HL-60 (cell line): ENCODE data around the gene STARD9.
A peak's percentile ranks its signal among the peaks of the same experiment; 100 is the strongest.

ENCODE experiments used
- DNase-seq, 2 experiments: peaks; one replicate each; pipeline ENCODE4 v3.0.0-alpha.2; 2010 to 2020; ENCODE audit warnings: low read depth in 1 of 2, low spot score in 1 of 2
- H3K27ac ChIP-seq: fragments of 250-450 bp; sonication (Bioruptor Pico); replicated peaks from 2 replicates; pipeline ENCODE4 v1.5.1; 2020; ENCODE audit warnings: mild to moderate bottlenecking, moderate library complexity
- H3K27me3 ChIP-seq: fragments of 250-450 bp; sonication (Bioruptor Pico); 2 replicates; pipeline ENCODE4 v1.5.1; 2021; ENCODE audit warnings: mild to moderate bottlenecking, moderate library complexity; ENCODE audit not compliant: insufficient read depth, poor library complexity, severe bottlenecking
- H3K4me3 ChIP-seq: replicated peaks from 2 replicates; pipeline ENCODE4 v1.5.1; 2011; ENCODE audit warnings: mild to moderate bottlenecking, control low read depth, low read length; ENCODE audit not compliant: insufficient read depth
- GABPA ChIP-seq: IDR thresholded peaks from 2 replicates; pipeline ENCODE4 v1.6.1; 2012; ENCODE audit warnings: low read depth
- POLR2AphosphoS5 ChIP-seq: IDR thresholded peaks from 2 replicates; pipeline ENCODE4 v1.6.1; 2012; ENCODE audit warnings: low read depth
- SPI1 ChIP-seq: IDR thresholded peaks from 2 replicates; pipeline ENCODE4 v1.6.1; 2012; ENCODE audit warnings: low read depth, mild to moderate bottlenecking, borderline replicate concordance
- TF ChIP-seq, protein P1 (sequence below): IDR thresholded peaks from one replicate; pipeline ENCODE4 v1.5.1; 2011; ENCODE audit warnings: low read length, control low read depth, inconsistent platforms; ENCODE audit not compliant: insufficient read depth
- TF ChIP-seq, protein P2 (sequence below): IDR thresholded peaks from 2 replicates; pipeline ENCODE4 v1.6.1; 2012; ENCODE audit warnings: low read depth; ENCODE audit not compliant: insufficient replicate concordance

STARD9 gene

DNA sequence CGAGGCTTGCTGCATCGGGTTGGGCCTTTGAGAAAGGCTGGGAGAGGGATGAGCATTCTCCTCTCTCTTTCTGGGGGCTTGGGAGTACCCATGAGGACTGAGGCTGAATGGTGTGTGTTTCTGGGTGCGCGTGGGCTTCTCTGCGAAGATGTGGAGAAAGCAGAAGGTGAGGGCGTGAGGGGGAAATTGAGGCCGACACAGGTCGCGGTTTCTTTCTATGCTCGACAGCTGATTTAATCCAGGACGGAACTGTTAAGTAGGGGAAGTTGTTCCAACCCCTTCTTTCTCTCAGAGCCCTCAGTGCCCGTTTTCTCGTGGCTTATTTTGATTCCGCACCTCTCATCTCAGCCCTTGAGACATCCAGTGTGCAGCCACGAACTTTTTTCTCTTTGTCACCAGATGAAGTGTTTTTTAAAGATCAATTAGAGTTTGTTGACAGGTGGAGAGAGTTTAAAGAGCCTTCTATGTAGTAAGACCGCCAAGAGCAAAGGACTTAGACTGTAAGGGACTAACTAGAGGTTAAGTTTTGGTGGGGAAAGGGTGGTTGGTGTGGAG lies 711 bp downstream of the STARD9 start:
- Histone ChIP-seq H3K27ac (no peak overlapping the region), H3K4me3 (peak overlapping the region; percentile 79), H3K27me3 (no peaks in the 10 kb centered on the region)
- DNase-seq = no peak
- TF ChIP-seq, protein P1, sequence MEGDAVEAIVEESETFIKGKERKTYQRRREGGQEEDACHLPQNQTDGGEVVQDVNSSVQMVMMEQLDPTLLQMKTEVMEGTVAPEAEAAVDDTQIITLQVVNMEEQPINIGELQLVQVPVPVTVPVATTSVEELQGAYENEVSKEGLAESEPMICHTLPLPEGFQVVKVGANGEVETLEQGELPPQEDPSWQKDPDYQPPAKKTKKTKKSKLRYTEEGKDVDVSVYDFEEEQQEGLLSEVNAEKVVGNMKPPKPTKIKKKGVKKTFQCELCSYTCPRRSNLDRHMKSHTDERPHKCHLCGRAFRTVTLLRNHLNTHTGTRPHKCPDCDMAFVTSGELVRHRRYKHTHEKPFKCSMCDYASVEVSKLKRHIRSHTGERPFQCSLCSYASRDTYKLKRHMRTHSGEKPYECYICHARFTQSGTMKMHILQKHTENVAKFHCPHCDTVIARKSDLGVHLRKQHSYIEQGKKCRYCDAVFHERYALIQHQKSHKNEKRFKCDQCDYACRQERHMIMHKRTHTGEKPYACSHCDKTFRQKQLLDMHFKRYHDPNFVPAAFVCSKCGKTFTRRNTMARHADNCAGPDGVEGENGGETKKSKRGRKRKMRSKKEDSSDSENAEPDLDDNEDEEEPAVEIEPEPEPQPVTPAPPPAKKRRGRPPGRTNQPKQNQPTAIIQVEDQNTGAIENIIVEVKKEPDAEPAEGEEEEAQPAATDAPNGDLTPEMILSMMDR = no peak
- TF ChIP-seq GABPA = no peak

DNA sequence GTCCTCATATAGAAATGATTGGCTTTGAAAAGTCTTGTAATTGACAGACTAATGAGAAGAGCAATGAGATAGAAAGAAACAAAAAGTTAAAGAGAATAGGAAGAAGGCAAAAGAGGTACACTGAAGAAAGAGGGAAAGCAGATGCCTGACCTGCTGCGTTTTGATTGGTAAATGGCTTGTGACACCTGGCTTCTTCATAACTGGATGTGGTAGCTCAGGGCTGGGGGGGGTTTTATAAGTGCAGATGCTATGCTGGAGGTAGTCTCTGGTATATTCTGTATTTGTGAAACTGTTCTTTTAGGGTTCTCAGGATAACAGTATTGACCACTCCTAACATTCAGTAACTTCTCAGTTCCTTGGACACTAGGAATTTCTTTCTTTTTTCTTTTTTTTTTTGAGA lies 1.4 kb downstream of the STARD9 start:
- DNase-seq = no peak
- H3K27me3 ChIP-seq = no peaks in the 10 kb centered on the region
- no peak overlapping the region for H3K4me3 ChIP-seq
- no peak overlapping the region for H3K27ac ChIP-seq
- TF ChIP-seq SPI1 = no peak
- TF ChIP-seq, protein P1 = no peak
- TF ChIP-seq, protein P2, sequence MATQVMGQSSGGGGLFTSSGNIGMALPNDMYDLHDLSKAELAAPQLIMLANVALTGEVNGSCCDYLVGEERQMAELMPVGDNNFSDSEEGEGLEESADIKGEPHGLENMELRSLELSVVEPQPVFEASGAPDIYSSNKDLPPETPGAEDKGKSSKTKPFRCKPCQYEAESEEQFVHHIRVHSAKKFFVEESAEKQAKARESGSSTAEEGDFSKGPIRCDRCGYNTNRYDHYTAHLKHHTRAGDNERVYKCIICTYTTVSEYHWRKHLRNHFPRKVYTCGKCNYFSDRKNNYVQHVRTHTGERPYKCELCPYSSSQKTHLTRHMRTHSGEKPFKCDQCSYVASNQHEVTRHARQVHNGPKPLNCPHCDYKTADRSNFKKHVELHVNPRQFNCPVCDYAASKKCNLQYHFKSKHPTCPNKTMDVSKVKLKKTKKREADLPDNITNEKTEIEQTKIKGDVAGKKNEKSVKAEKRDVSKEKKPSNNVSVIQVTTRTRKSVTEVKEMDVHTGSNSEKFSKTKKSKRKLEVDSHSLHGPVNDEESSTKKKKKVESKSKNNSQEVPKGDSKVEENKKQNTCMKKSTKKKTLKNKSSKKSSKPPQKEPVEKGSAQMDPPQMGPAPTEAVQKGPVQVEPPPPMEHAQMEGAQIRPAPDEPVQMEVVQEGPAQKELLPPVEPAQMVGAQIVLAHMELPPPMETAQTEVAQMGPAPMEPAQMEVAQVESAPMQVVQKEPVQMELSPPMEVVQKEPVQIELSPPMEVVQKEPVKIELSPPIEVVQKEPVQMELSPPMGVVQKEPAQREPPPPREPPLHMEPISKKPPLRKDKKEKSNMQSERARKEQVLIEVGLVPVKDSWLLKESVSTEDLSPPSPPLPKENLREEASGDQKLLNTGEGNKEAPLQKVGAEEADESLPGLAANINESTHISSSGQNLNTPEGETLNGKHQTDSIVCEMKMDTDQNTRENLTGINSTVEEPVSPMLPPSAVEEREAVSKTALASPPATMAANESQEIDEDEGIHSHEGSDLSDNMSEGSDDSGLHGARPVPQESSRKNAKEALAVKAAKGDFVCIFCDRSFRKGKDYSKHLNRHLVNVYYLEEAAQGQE = no peak
- TF ChIP-seq GABPA = no peak
- TF ChIP-seq POLR2AphosphoS5 = no peak

DNA sequence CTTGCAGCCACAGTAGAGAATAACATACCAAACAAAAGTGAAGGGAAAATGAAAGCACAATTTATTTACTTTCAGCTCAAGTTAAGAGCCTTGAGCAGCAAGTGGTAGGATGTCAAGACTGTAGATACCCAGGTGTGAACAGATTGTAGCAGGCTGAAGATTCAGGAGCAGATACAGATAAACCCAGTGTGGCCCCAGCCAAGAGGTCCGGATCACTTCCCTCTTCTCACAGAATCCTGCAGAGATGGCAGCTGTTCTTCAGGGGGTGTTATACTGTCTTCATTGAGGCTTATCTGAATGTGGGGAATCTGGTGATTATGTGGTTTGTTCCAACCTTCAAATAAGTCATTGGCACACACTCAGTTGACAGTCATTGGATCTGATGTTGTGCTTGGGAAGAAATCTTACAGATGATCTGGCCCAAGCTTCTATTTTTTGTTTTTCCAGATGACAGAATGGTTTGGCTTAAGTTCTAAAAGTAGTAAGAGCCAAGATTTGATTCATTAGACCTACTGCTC lies 2.2 kb downstream of the STARD9 start:
- no peak for DNase-seq
- no peak overlapping the region for H3K27ac ChIP-seq
- no peaks in the 10 kb centered on the region for H3K27me3 ChIP-seq
- H3K4me3 ChIP-seq = no peak overlapping the region
- TF ChIP-seq, protein P2 = no peak
- TF ChIP-seq GABPA = no peak
- no peak for TF ChIP-seq SPI1
- TF ChIP-seq, protein P1 = no peak
- no peak for TF ChIP-seq POLR2AphosphoS5
